ENCODE measurements around the gene ST8SIA1. TPM values are rescaled to one million over a fixed set of nuclear protein-coding genes. Genes with fewer than 3 reads are reported as not detected.
"Not testable (repeated sequence)": the region's sequence is repeated elsewhere in the genome, so short reads cannot be mapped to it uniquely, and the experiment has no call there.

The ST8SIA1 gene
- total RNA-seq, 1 donor from 2014 or later = 1.5 TPM

GRCh38 chr12:22206111-22206728 is 128.3 kb downstream of the ST8SIA1 start:
- no peak for DNase-seq (ENCODE audit: low spot score)
- intact Hi-C loops (cut with DNase I) = no loop called here

- DNase-seq (ENCODE audit: low spot score) = no peak
- intact Hi-C loops (cut with DNase I) = no loop called here
These were observed 130.1 kb downstream of the ST8SIA1 start for GRCh38 chr12:22204391-22204790.

- intact Hi-C loops (cut with DNase I) = no loop called here
- DNase-seq (ENCODE audit: low spot score) = no peak
These were observed 131.7 kb downstream of the ST8SIA1 start for GRCh38 chr12:22202847-22203246.

- DNase-seq (ENCODE audit: low spot score) = no peak
- intact Hi-C loops (cut with DNase I) = no loop called here
These were observed 133.4 kb downstream of the ST8SIA1 start for GRCh38 chr12:22201101-22201500.

GRCh38 chr12:22196236-22196635 is 138.3 kb downstream of the ST8SIA1 start:
- no peak for DNase-seq (ENCODE audit: low spot score)
- intact Hi-C loops (cut with DNase I) = no loop called here

GRCh38 chr12:22190969-22191368 is 143.5 kb downstream of the ST8SIA1 start:
- intact Hi-C loops (cut with DNase I) = no loop called here

GRCh38 chr12:22188431-22188830 is 146.1 kb downstream of the ST8SIA1 start:
- no peak for DNase-seq (ENCODE audit: low spot score)
- intact Hi-C loops (cut with DNase I) = no loop called here

More at GRCh38 chr12:22190969-22191368, 143.5 kb downstream of the ST8SIA1 start:
- DNase-seq (ENCODE audit: low spot score) = no peak

- no peak for DNase-seq (ENCODE audit: low spot score)
- intact Hi-C loops (cut with DNase I) = no loop called here
These were observed 153.8 kb downstream of the ST8SIA1 start for GRCh38 chr12:22180705-22181104.

- no peak for DNase-seq (ENCODE audit: low spot score)
- intact Hi-C loops (cut with DNase I) = no loop called here
These were observed 161.3 kb downstream of the ST8SIA1 start for GRCh38 chr12:22173177-22173576.

GRCh38 chr12:22172501-22172900 is 162.0 kb downstream of the ST8SIA1 start:
- no peak for DNase-seq (ENCODE audit: low spot score)
- intact Hi-C loops (cut with DNase I) = no loop called here

GRCh38 chr12:22169376-22169775 is 165.1 kb downstream of the ST8SIA1 start:
- intact Hi-C loops (cut with DNase I) = no loop called here
- DNase-seq (ENCODE audit: low spot score) = no peak

GRCh38 chr12:22164139-22164538 is 170.4 kb downstream of the ST8SIA1 start:
- intact Hi-C loops (cut with DNase I) = no loop called here
- no peak for DNase-seq (ENCODE audit: low spot score)

- intact Hi-C loops (cut with DNase I) = no loop called here
- no peak for DNase-seq (ENCODE audit: low spot score)
These were observed 170.9 kb downstream of the ST8SIA1 start for GRCh38 chr12:22163594-22163993.

GRCh38 chr12:22160396-22161003 is 174.0 kb downstream of the ST8SIA1 start:
- DNase-seq (ENCODE audit: low spot score) = no peak
- intact Hi-C loops (cut with DNase I) = no loop called here

GRCh38 chr12:22149286-22149685 is 185.2 kb downstream of the ST8SIA1 start:
- intact Hi-C loops (cut with DNase I); DNase-seq (ENCODE audit: low spot score): not testable (repeated sequence)

GRCh38 chr12:22146686-22147085 is 187.8 kb downstream of the ST8SIA1 start:
- intact Hi-C loops (cut with DNase I); DNase-seq (ENCODE audit: low spot score): not testable (repeated sequence)

Other genes with a start within 250 kb of the ST8SIA1 start
- 18.2 TPM for gene C2CD5, start 209.8 kb upstream of the ST8SIA1 start, total RNA-seq